GM18870 (cell line): Measurements from ENCODE around the gene CWC25.
A peak's percentile ranks its signal among the peaks of the same experiment; 100 is the strongest.

Experiments used
- ATAC-seq: cut with Tn5 transposase; IDR thresholded peaks from one replicate; pipeline ENCODE4 v1.9.1; 2021; ENCODE audit warnings: moderate library complexity; ENCODE audit not compliant: unreplicated experiment

The CWC25 gene

GRCh38 chr17:38853292-38854219 is 28.4 kb upstream of the CWC25 start, which contains the start of gene RPL23:
Gene RPL23 (minus strand): TSS chr17:38853721. CDS start chr17:38853710, 11 bp downstream.
- peak; percentile 59 for ATAC-seq

- ATAC-seq = no peak
Observed at GRCh38 chr17:38852771-38853291, 27.7 kb upstream of the CWC25 start.

- no peak for ATAC-seq
Observed at GRCh38 chr17:38851434-38851833, 26.3 kb upstream of the CWC25 start.

- no peak for ATAC-seq
Observed at GRCh38 chr17:38850374-38850773, 25.3 kb upstream of the CWC25 start.

GRCh38 chr17:38848939-38849605 is 24.0 kb upstream of the CWC25 start:
- ATAC-seq = no peak

- no peak for ATAC-seq
Observed at GRCh38 chr17:38848557-38848891, 23.4 kb upstream of the CWC25 start.

GRCh38 chr17:38844261-38844757 is 19.2 kb upstream of the CWC25 start:
- ATAC-seq = no peak

GRCh38 chr17:38825762-38826247 is 684 bp upstream of the CWC25 start:
- ATAC-seq = no peak

- ATAC-seq = no peak
Observed at GRCh38 chr17:38815576-38816193, 9.4 kb downstream of the CWC25 start.

- no peak for ATAC-seq
Observed at GRCh38 chr17:38809828-38810227, 15.3 kb downstream of the CWC25 start.

GRCh38 chr17:38800237-38800760 is 24.8 kb downstream of the CWC25 start:
- no peak for ATAC-seq

GRCh38 chr17:38799501-38800236 is 25.5 kb downstream of the CWC25 start, which contains the start of gene PIP4K2B:
Gene PIP4K2B (minus strand): TSS chr17:38799556. CDS start chr17:38799424, 132 bp downstream.
- ATAC-seq = peak; percentile 73

GRCh38 chr17:38798614-38799500 is 26.3 kb downstream of the CWC25 start:
- ATAC-seq = no peak

GRCh38 chr17:38797828-38798227 is 27.3 kb downstream of the CWC25 start:
- ATAC-seq = no peak

GRCh38 chr17:38797158-38797490 is 28.0 kb downstream of the CWC25 start:
- no peak for ATAC-seq

GRCh38 chr17:38796451-38797157 is 28.5 kb downstream of the CWC25 start:
- ATAC-seq = no peak

- no peak for ATAC-seq
Observed at GRCh38 chr17:38794221-38794620, 30.9 kb downstream of the CWC25 start.

GRCh38 chr17:38791162-38791561 is 34.0 kb downstream of the CWC25 start:
- ATAC-seq = no peak
